OCI-LY1 (cell line): ENCODE results near the gene GSTM2.

ENCODE experiments used
- CTCF ChIP-seq: fragments of 200-600 bp; sonication (generic), shearing (Covaris generic); IDR thresholded peaks from 2 replicates; pipeline ENCODE4 v1.5.1; 2017; ENCODE audit warnings: mild to moderate bottlenecking, antibody characterized with exemption, low read length, moderate library complexity, mixed read lengths
- EZH2 ChIP-seq: fragments of 200-600 bp; sonication (generic), shearing (Covaris generic); IDR thresholded peaks from 2 replicates; pipeline ENCODE4 v1.8.0; 2017; ENCODE audit warnings: borderline replicate concordance, mixed run types, mild to moderate bottlenecking, antibody characterized with exemption, low read length, moderate library complexity, mixed read lengths

GRCh38 chr1:109652402-109652801 is 15.5 kb upstream of the GSTM2 start:
- TF ChIP-seq CTCF: no peak
- TF ChIP-seq EZH2: no peak
